OCI-LY1 (cell line): ENCODE results near the gene ELAC2.

Source experiments
- CTCF ChIP-seq: fragments of 200-600 bp; sonication (generic), shearing (Covaris generic); IDR thresholded peaks from 2 replicates; pipeline ENCODE4 v1.5.1; 2017; ENCODE audit warnings: mild to moderate bottlenecking, antibody characterized with exemption, low read length, moderate library complexity, mixed read lengths
- EZH2 ChIP-seq: fragments of 200-600 bp; sonication (generic), shearing (Covaris generic); IDR thresholded peaks from 2 replicates; pipeline ENCODE4 v1.8.0; 2017; ENCODE audit warnings: borderline replicate concordance, mixed run types, mild to moderate bottlenecking, antibody characterized with exemption, low read length, moderate library complexity, mixed read lengths

GRCh38 chr17:12974005-12974531, 43.8 kb downstream of the ELAC2 start:
- no peak for TF ChIP-seq CTCF
- TF ChIP-seq EZH2, result no peak
